ENCODE results near the gene SPAG16.
"Not testable (repeated sequence)": the region's sequence is repeated elsewhere in the genome, so short reads cannot be mapped to it uniquely, and the experiment has no call there.

The SPAG16 gene

DNA sequence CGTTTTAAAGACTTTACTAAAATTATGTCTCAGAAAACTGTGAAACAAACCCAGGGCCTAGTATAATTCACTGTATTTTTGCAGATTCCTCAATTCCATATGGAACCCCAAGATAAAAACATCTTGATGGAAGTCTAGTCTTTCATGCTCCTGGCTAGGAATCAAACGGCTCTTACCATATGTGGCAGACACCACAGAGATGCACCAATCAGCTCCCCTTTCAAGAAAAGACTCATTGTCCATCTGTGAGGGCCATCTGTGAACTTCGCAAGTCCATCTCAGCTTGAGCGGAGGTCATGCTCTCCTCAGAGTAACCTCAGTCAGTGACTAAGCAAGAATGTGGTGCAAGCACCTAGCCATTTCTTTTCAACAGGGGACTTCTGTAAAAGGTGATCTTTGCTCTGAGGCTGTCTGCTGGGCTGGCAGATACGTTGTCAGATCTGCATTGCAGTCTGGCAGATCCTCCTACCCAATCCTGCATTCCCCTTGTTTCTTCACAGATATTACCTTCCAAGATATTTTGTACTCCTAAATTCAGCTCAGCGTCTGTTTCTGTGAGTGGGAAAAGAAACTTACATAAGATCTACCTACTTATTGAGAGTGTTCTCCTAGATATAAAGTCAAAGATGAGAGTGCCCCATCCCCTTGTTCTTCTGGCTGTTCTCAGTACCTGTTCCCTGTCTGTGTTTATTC, 419.3 kb downstream of the SPAG16 start:
- DNase-seq (ENCODE audit: low spot score): no peak

DNA sequence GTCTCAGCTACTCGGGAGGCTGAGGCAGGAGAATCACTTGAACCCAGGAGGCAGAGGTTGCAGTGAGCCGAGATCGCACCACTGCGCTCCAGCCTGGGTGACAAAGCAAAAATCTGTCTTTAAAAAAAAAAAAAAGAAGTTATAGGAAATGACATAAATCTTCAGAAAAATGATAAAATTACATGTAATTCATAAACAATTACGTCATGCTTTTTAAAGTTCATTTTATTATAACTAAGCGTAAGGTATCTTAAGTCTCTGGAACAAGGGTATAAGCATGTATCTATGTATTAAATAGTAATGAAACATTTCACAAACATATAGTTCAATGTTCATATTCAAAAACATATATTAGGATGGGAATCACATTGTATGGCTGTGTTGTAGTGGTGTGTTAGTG, 425.9 kb downstream of the SPAG16 start:
- no peak for DNase-seq (ENCODE audit: low spot score)

GRCh38 chr2:213718411-213718810, 434.1 kb downstream of the SPAG16 start:
- not testable (repeated sequence) for DNase-seq (ENCODE audit: low spot score)

- DNase-seq (ENCODE audit: low spot score): no peak
Observed at GRCh38 chr2:213722565-213722964, 438.3 kb downstream of the SPAG16 start.

DNA sequence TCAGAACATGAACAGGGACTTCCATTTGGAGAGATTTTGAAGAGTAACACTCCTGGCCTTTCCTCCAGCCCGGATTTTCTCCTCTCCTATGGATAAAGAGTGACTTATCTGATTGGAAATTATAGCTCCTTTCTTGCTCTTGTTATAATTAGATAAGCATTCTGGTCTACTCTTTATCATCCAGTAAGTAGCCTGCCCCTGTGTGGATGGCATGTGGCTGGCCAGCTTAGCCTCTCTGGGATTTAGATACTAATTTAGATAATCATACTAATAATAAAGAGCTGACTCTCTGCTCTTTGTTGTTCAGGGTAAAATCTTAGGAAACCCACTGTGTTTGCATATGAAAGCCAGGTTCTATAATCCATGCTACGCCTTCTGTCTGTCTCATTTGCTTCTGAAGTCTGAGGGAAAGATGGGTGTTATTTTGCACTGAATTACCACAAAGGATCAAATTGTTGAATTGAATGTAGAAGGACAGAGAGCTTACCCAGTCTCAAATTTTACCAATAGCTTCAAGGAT, 438.8 kb downstream of the SPAG16 start:
- no peak for DNase-seq (ENCODE audit: low spot score)

- DNase-seq (ENCODE audit: low spot score): no peak
Observed at GRCh38 chr2:213723707-213724106, 439.4 kb downstream of the SPAG16 start.

GRCh38 chr2:213726101-213726500, 441.8 kb downstream of the SPAG16 start:
- DNase-seq (ENCODE audit: low spot score): no peak

GRCh38 chr2:213733893-213734292, 449.6 kb downstream of the SPAG16 start:
- DNase-seq (ENCODE audit: low spot score): no peak

DNA sequence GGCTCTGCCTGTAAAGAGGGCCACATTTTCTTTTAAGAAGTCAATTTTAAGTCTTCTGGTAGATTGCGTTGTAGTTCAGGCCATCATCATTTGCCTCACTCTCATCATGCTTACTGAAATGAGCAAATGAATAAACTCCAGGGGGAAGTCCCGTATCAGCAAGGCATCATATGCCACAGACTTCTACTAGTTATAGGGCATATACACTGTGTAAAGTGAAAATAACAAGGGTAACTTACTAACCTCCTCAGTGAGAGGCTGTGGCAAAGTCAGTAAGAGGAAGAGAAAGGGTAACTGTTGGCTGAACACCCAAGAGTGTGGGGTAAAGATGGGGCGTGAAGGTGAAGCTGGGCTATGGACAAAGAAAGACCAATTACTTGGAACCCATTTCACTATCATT, 456.2 kb downstream of the SPAG16 start:
- DNase-seq (ENCODE audit: low spot score): no peak

DNA sequence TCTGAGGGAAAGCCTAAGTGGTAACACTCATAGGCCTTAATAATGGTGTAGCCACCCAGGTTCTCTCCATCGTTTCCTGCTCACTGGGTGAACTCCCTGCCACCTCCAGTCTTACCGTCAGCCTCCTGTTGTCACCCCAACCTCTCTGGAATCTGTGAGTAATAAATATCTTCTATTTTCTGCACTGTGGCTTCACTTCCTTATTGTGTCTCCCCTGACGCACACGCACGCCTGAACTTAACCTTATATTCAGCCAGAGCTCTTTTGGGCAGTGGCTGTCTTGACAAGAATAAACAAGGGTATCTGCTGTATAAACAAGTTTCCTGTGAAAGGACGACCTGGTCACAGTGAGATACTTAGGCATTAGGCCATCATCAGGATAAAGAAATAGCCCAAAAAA, 467.2 kb downstream of the SPAG16 start:
- DNase-seq (ENCODE audit: low spot score): no peak

GRCh38 chr2:213752575-213752974, 468.3 kb downstream of the SPAG16 start:
- DNase-seq (ENCODE audit: low spot score): no peak

DNA sequence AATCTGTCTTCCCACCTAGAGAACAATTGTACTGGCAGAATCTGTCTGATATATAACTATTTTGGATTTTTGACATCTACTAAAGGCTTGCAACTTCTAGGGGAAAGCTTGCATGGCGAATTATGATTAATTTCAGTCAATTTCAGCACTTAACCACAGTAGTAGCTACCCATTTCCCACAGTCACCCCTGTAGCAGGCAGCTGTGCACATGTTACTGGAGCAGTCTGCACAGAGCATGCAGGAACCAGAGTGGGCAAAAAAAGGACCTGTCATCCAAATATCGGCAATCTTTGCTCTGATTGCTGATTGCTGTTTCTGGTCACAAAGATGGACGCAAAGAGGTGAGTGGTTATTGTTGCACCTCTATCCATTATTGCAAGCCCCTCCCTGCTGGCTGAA, 473.3 kb downstream of the SPAG16 start:
- no peak for DNase-seq (ENCODE audit: low spot score)

DNA sequence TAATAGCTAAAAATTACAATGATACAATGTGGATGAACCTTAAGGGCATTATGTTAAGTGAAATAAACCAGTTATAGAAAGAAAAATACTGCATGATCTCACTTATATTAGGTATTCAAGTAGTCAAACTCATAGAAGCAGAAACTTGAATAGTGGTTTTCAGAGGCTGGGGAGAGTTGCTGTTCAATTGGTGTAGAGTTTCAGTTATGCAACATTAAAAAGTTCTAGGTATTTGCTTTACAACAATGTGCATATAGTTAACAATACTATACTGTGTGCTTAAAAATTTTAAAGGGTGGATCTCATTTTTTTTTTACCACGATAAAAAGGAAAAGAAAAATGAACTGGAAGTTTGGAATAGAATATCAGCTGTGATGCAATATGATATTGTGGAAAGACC, 479.1 kb downstream of the SPAG16 start:
- no peak for DNase-seq (ENCODE audit: low spot score)

GRCh38 chr2:213763963-213764362, 479.7 kb downstream of the SPAG16 start:
- DNase-seq (ENCODE audit: low spot score): no peak

GRCh38 chr2:213764849-213765248, 480.6 kb downstream of the SPAG16 start:
- DNase-seq (ENCODE audit: low spot score): no peak

DNA sequence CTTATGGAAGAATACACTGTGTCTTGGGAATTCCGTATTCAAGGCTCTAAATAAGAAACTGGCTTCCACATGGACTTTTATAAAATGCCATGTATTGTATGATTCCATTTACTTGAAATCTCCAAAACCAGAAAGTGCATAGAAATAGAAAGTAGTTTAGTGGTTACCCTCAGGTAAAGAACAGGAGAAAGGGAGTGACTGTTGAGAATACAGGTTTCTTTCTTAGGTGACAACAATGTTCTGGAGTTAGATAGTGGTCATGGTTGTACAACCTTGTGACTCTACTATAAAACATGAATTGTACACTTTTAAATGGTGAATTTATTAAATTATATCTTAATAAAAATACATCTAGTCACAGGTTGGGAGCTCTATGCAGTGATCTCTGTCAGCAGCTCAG, 481.8 kb downstream of the SPAG16 start:
- DNase-seq (ENCODE audit: low spot score): no peak

DNA sequence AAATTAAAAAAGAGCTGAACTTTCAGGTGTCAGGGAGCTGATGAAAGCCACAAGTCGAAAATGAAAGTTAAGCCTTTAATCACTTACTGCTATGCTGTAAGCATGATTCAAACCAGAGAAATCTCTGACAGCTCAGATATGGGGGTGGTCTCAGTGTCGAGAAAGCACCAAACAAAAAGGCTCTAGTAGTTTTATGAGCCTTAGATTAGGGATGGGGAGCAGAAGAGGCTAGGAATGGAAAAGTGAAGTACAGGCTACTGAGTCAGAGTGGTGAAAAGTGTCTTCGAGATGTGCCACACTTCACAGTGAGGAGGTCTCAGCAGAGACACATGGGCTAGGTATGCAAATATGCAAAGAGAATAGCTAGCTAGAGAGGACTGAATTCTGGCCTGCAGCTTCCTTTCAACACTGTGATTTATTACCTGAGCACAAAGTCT, 482.2 kb downstream of the SPAG16 start:
- DNase-seq (ENCODE audit: low spot score): no peak

- no peak for DNase-seq (ENCODE audit: low spot score)
Observed at GRCh38 chr2:213787869-213788268, 503.6 kb downstream of the SPAG16 start.

DNA sequence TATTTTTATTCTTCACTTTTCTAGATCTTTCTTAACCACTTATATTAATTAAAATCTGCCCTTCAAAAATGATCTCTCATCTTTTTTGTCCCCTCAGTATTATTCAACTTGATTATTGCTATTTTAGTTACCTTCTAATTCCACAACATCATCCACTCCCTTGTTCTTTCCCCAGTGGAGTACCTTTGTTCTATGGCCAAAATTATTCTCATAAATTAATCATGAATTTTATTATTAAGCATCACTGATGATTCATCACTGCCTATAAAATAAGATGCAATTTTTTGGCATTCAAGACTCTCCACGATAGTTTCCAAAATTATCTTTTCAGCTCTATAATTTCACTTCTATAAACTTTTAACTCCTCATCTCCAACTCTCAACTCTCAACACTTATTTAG, 505.7 kb downstream of the SPAG16 start:
- DNase-seq (ENCODE audit: low spot score): no peak

- no peak for DNase-seq (ENCODE audit: low spot score)
Observed at GRCh38 chr2:213792045-213792444, 507.8 kb downstream of the SPAG16 start.

DNA sequence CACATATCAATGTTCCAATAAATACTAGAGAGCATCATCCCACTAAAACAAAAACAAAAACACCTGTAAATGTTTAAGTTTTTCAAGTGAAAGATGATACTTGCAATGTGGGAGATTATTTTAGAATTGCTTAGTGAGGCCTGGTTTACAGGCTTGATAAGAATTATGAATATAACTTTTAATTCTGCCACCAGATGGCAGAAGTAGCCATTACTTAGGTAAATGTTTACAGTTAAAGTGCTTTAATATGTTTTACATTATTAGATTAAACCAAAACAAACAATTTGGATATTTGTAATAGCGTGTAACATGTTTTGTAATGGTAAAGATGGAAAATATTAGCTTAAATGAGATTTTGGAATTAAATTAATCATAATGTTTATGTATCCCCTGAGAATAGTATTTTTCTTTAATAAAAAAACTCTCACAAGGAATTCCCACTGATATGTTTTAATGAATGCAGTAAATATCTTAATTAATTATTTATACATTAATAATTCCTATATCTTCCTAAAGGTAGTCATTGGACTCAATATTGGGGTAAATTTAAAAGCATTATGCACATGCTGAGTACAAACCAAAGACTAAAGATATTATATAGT, 522.0 kb downstream of the SPAG16 start:
- DNase-seq (ENCODE audit: low spot score): no peak

- DNase-seq (ENCODE audit: low spot score): no peak
Observed at GRCh38 chr2:213816583-213816982, 532.3 kb downstream of the SPAG16 start.

GRCh38 chr2:213818436-213818835, 534.2 kb downstream of the SPAG16 start:
- DNase-seq (ENCODE audit: low spot score): no peak

- no peak for DNase-seq (ENCODE audit: low spot score)
Observed at GRCh38 chr2:213834331-213834730, 550.1 kb downstream of the SPAG16 start.
